Smooth muscle cell (in vitro differentiated cells): ENCODE data around the gene HEXD. TPM values are rescaled to one million over a fixed set of nuclear protein-coding genes. Genes with fewer than 3 reads are reported as not detected.

ENCODE experiments used
- DNase-seq: peaks from one replicate; lab custom pipeline; 2025; ENCODE audit not compliant: unreplicated experiment; lab: John Stamatoyannopoulos, UW
- H2AFZ ChIP-seq: fragments of 200-600 bp; sonication (generic); 2 replicates; pipeline ENCODE4 v1.6.0; 2016; ENCODE audit warnings: antibody characterized with exemption, low read depth, mild to moderate bottlenecking
- H3F3A ChIP-seq: fragments of 200-600 bp; sonication (generic); 2 replicates; pipeline ENCODE4 v1.6.0; 2017; ENCODE audit warnings: antibody characterized with exemption, low read depth
- H3K27ac ChIP-seq: fragments of 200-600 bp; sonication (generic); 2 replicates; pipeline ENCODE4 v1.5.1; 2016; ENCODE audit warnings: low read depth, mild to moderate bottlenecking
- H3K27me3 ChIP-seq: fragments of 200-600 bp; sonication (generic); 2 replicates; pipeline ENCODE4 v1.6.1; 2016; ENCODE audit warnings: low read depth, mild to moderate bottlenecking
- H3K36me3 ChIP-seq: fragments of 200-600 bp; sonication (generic); 2 replicates; pipeline ENCODE4 v1.5.1; 2016; ENCODE audit warnings: low read depth
- H3K4me1 ChIP-seq: fragments of 200-600 bp; sonication (generic); 2 replicates; pipeline ENCODE4 v1.5.1; 2016; ENCODE audit warnings: low read depth
- H3K4me2 ChIP-seq: fragments of 200-600 bp; sonication (generic); 2 replicates; pipeline ENCODE4 v1.6.0; 2016; ENCODE audit warnings: mild to moderate bottlenecking
- H3K4me3 ChIP-seq: fragments of 200-600 bp; sonication (generic); 2 replicates; pipeline ENCODE4 v1.5.1; 2016; ENCODE audit warnings: mild to moderate bottlenecking
- H3K79me2 ChIP-seq: fragments of 200-600 bp; sonication (generic); 2 replicates; pipeline ENCODE4 v1.6.0; 2016; ENCODE audit warnings: low read depth, mild to moderate bottlenecking
- H3K9ac ChIP-seq: fragments of 200-600 bp; sonication (generic); 2 replicates; pipeline ENCODE4 v1.6.0; 2016; ENCODE audit warnings: low read depth
- H3K9me3 ChIP-seq: fragments of 200-600 bp; sonication (generic); replicated peaks from 2 replicates; pipeline ENCODE4 v1.5.1; 2016; ENCODE audit warnings: low read depth
- H4K20me1 ChIP-seq: fragments of 200-600 bp; sonication (generic); 2 replicates; pipeline ENCODE4 v1.6.0; 2016; ENCODE audit warnings: low read depth
- CTCF ChIP-seq: fragments of 200-600 bp; sonication (generic); IDR thresholded peaks from 2 replicates; pipeline ENCODE4 v1.5.1; 2017; ENCODE audit warnings: borderline replicate concordance, mild to moderate bottlenecking, antibody characterized with exemption; ENCODE audit not compliant: insufficient read depth, poor library complexity, severe bottlenecking
- WGBS: methylation state at CpG from one replicate; pipeline ENCODE4 v1.1.7; 2016; ENCODE audit warnings: low lambda C conversion rate; 5-methylcytosine and 5-hydroxymethylcytosine counted together
- polyA plus RNA-seq: library from polyadenylated mRNA; unstranded; fragments of >200 nt; fragmentation: Nextera tagmentation; extraction: Ambion mirVana; gene quantifications from 2 replicates; pipeline ENCODE4 v1.2.1, GENCODE V29; 2016
- total RNA-seq: library from RNA; depleted of rRNA; stranded (reverse); fragments of >200 nt; gene quantifications from 2 replicates; pipeline ENCODE4 v1.2.3, GENCODE V29; 2014

The HEXD gene
- total and polyA plus RNA-seq, 2 experiments from 2014 or later = 1.5 to 9.2 TPM

GRCh38 chr17:82385559-82386254 is 32.4 kb upstream of the HEXD start:
- no peak overlapping the region for H3K4me3 ChIP-seq
- no peaks in the 10 kb centered on the region for H3K27me3 ChIP-seq
- no peak for DNase-seq
- 77% methylated on average over 22 of the region's 26 CpGs for WGBS
- H3K4me2 ChIP-seq = no peak overlapping the region
- H3K9me3 ChIP-seq = no peaks in the 10 kb centered on the region
- no peaks in the 10 kb centered on the region for H3K36me3 ChIP-seq
- TF ChIP-seq CTCF = no peak
- no peaks in the 10 kb centered on the region for H3F3A ChIP-seq
- no peaks in the 10 kb centered on the region for H3K79me2 ChIP-seq
- H3K4me1 ChIP-seq = peaks cover 6% of the 10 kb centered on the region
- H4K20me1 ChIP-seq = no peaks in the 10 kb centered on the region
- no peak overlapping the region for H3K9ac ChIP-seq
- no peak overlapping the region for H3K27ac ChIP-seq
- H2AFZ ChIP-seq = no peak overlapping the region

GRCh38 chr17:82386255-82386831 is 31.8 kb upstream of the HEXD start:
- Histone ChIP-seq H3K4me1 (peaks cover 6% of the 10 kb centered on the region), H3K4me2 (no peak overlapping the region), H2AFZ (no peak overlapping the region), H3K9me3 (no peaks in the 10 kb centered on the region), H3K36me3 (no peaks in the 10 kb centered on the region), H3K79me2 (no peaks in the 10 kb centered on the region), H3K4me3 (no peak overlapping the region), H3K9ac (no peak overlapping the region), H4K20me1 (no peaks in the 10 kb centered on the region), H3K27ac (no peak overlapping the region), H3K27me3 (no peaks in the 10 kb centered on the region), H3F3A (no peaks in the 10 kb centered on the region)
- no peak for TF ChIP-seq CTCF
- DNase-seq = no peak
- 82% methylated on average over 14 of the region's 17 CpGs for WGBS

- no peaks in the 10 kb centered on the region for H3K27me3 ChIP-seq
- no peaks in the 10 kb centered on the region for H3K9me3 ChIP-seq
- WGBS = 89% methylated on average over 35 of the region's 38 CpGs
- no peak for DNase-seq
- no peak overlapping the region for H3K4me3 ChIP-seq
- no peaks in the 10 kb centered on the region for H4K20me1 ChIP-seq
- no peaks in the 10 kb centered on the region for H3K36me3 ChIP-seq
- no peak for TF ChIP-seq CTCF
- H3K4me2 ChIP-seq = no peak overlapping the region
- H2AFZ ChIP-seq = no peak overlapping the region
- H3F3A ChIP-seq = no peaks in the 10 kb centered on the region
- no peak overlapping the region for H3K27ac ChIP-seq
- peaks cover 6% of the 10 kb centered on the region for H3K4me1 ChIP-seq
- H3K9ac ChIP-seq = no peak overlapping the region
- no peaks in the 10 kb centered on the region for H3K79me2 ChIP-seq
Observed at GRCh38 chr17:82386881-82387704, 31.1 kb upstream of the HEXD start.
